Epithelial cell of esophagus (primary cell): Measurements from ENCODE around the gene FIG4.

Source experiments
- DNase-seq: peaks from one replicate; pipeline ENCODE4 v3.0.0; 2010; ENCODE audit warnings: low read depth
- H3K4me3 ChIP-seq: 2 replicates; pipeline ENCODE4 v1.5.1; 2011; ENCODE audit warnings: mild to moderate bottlenecking, low read length, control low read depth
- TF ChIP-seq, protein P1 (sequence below): IDR thresholded peaks from 2 replicates; pipeline ENCODE4 v1.5.1; 2011; ENCODE audit warnings: low read depth, mild to moderate bottlenecking, low read length, control low read depth, inconsistent platforms; ENCODE audit not compliant: insufficient read depth; ENCODE audit errors: missing control alignments

Gene FIG4

DNA sequence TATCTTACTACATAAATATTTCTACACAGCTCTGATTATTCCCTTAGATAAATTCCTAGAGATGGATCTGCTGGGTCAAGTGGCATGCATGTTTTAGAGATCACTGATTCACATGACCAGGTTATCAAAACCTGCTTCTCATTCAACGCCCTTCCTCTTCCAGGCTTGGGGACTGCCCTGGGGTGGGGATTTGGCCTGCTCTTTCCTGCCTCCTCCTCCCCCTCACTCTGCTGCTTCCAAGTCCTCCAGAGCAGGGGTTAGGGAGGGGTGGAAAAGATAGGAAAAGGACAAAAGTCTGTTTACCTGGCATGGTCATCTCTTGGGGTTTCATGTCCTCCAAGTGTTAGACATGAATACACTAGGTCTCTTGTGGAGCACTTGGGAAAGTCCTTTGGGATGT is 181.5 kb downstream of the FIG4 start:
- DNase-seq = no peak

DNA sequence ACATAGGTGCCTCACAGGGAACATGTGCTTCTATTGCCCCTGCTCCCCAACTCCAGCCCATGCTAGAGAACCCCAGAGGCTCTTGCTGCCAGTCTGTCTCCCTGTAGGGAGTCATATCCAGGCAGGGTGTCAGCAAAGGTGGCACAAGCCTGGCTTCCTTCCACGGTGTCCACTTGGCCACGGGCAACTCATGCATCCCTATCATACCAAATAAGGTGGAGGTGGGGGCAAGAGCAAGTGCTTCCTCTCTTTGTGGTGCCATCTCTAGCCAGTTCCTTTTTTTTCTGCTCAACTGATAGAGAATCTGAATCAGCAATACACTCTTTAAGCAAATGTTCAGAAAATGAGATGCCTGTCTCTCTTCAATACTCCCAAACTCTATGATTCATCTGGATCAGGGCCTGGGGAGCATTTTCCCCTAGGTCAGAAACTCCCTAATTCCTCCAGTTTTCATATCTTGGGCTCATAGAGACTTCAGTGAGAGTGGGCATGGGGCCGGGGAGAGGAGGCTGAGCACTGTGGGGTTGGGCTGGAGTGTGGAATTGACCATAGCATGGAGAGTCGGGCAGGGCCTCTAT is 182.0 kb downstream of the FIG4 start:
- no peak overlapping the region for H3K4me3 ChIP-seq
- TF ChIP-seq, protein P1, sequence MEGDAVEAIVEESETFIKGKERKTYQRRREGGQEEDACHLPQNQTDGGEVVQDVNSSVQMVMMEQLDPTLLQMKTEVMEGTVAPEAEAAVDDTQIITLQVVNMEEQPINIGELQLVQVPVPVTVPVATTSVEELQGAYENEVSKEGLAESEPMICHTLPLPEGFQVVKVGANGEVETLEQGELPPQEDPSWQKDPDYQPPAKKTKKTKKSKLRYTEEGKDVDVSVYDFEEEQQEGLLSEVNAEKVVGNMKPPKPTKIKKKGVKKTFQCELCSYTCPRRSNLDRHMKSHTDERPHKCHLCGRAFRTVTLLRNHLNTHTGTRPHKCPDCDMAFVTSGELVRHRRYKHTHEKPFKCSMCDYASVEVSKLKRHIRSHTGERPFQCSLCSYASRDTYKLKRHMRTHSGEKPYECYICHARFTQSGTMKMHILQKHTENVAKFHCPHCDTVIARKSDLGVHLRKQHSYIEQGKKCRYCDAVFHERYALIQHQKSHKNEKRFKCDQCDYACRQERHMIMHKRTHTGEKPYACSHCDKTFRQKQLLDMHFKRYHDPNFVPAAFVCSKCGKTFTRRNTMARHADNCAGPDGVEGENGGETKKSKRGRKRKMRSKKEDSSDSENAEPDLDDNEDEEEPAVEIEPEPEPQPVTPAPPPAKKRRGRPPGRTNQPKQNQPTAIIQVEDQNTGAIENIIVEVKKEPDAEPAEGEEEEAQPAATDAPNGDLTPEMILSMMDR = no peak
- DNase-seq = no peak

More for the DNA sequence above, 181.5 kb downstream of the FIG4 start:
- no peak overlapping the region for H3K4me3 ChIP-seq
- TF ChIP-seq, protein P1 = no peak

DNA sequence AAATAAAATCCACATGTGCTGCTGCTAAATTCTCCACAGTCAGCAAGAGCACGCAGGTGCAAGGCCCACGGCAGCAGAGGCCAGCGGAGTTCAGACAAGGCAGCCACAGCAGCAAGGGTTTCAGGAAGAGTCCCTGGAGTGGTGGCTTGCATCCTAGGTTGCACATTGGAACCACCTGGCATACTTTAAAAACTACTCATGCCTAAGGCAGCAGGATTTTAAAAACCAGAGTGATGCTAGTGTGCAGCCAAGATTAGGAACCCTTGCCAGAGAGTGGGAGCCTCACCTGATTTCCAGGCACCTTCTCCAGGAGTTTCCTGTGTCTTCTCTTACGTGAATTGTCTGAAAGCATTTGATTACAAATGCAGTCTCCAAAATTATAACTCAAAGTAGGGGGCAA is 183.0 kb downstream of the FIG4 start:
- TF ChIP-seq, protein P1 = no peak
- DNase-seq = no peak
- H3K4me3 ChIP-seq = no peak overlapping the region

DNA sequence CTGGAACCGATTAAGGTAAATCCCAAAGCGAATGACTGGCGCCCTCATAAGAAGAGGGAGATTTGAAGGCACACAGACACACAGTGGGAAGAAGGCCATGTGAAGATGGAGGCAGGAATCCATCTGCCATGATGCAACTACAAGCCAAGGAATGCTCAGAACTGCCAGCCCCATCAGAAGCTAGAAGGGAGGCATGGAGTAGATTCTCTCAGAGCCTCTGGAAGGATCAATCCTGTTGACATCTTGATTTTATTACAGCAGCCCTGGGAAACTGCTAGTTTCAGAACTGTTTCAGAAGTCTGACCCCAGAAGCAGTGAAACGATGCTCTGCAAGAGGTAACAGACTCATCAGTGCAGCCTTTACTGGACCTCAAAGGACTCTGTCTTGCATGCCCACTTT is 183.5 kb downstream of the FIG4 start:
- no peak for DNase-seq
- no peak overlapping the region for H3K4me3 ChIP-seq
- TF ChIP-seq, protein P1 = no peak
